Measurements from ENCODE around the gene ARHGAP20. TPM values are rescaled to one million over a fixed set of nuclear protein-coding genes. Genes with fewer than 3 reads are reported as not detected.

Gene ARHGAP20
- total RNA-seq, 1 donor, result 2.2 TPM

DNA sequence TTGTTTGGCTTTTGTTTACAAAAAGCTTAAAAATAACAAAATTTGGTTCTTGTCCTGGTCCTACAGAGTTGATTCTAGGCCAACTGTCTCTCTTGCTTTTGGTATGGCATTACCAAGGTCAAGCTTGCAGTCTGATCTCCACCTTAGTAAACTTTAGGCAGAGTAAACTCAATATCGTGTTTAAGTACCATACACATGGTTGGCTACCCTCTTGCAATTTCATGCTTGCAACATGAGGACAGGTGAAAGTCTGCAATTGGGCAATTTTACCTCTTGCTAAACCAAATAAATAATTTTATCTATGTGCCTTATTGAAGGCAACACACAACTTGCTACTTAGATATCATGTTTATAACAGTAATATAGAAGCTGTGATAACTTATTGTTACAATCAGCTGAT, 125.1 kb downstream of the ARHGAP20 start:
- DNase-seq (ENCODE audit: insufficient read length, low spot score, missing footprints), result no peak

DNA sequence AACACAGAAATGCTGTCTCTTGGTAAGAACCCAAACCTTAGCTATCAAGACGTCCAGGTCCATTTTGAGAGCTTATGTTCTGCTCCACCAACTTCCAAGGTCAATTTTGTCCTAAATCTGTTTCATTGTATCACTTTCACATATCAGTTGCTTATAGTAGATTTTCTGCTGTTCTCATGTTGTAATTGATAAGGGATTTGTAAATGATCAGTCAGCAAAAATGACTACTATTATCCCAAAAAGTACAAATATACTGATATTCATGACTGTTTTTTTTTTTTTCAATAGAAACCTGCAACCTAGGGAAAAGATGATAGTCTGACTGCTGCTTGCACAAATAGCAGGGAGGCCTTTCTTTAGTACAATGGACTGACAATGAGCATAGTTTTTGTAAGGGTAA, 128.1 kb downstream of the ARHGAP20 start:
- Histone ChIP-seq H3K9me3 (ENCODE audit: low read depth, low read length) (no peaks in the 10 kb centered on the region), H3K4me2 (ENCODE audit: insufficient read depth, low read length) (no peak overlapping the region), H3K27me3 (ENCODE audit: insufficient read depth, low read length) (no peaks in the 10 kb centered on the region), H3K79me2 (ENCODE audit: insufficient read depth, low read length) (no peaks in the 10 kb centered on the region), H2AFZ (ENCODE audit: low read length) (no peak overlapping the region), H3K27ac (ENCODE audit: low read depth, low read length) (no peak overlapping the region), H3K4me3 (ENCODE audit: insufficient read depth, low read length) (no peak overlapping the region), H4K20me1 (ENCODE audit: insufficient read depth, low read length) (no peaks in the 10 kb centered on the region), H3K36me3 (ENCODE audit: insufficient read depth, low read length) (no peaks in the 10 kb centered on the region), H3K4me1 (ENCODE audit: insufficient read depth, low read length) (no peaks in the 10 kb centered on the region)
- TF ChIP-seq, protein P1, sequence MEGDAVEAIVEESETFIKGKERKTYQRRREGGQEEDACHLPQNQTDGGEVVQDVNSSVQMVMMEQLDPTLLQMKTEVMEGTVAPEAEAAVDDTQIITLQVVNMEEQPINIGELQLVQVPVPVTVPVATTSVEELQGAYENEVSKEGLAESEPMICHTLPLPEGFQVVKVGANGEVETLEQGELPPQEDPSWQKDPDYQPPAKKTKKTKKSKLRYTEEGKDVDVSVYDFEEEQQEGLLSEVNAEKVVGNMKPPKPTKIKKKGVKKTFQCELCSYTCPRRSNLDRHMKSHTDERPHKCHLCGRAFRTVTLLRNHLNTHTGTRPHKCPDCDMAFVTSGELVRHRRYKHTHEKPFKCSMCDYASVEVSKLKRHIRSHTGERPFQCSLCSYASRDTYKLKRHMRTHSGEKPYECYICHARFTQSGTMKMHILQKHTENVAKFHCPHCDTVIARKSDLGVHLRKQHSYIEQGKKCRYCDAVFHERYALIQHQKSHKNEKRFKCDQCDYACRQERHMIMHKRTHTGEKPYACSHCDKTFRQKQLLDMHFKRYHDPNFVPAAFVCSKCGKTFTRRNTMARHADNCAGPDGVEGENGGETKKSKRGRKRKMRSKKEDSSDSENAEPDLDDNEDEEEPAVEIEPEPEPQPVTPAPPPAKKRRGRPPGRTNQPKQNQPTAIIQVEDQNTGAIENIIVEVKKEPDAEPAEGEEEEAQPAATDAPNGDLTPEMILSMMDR (IDR thresholded peaks at IDR 0.05; ENCODE audit: extremely low read depth, low read depth, low read length), result no peak
- no peak for DNase-seq (ENCODE audit: insufficient read length, low spot score, missing footprints)

More for the DNA sequence above, 125.1 kb downstream of the ARHGAP20 start:
- Histone ChIP-seq H2AFZ (ENCODE audit: low read length) (no peak overlapping the region), H3K4me2 (ENCODE audit: insufficient read depth, low read length) (no peak overlapping the region), H3K9me3 (ENCODE audit: low read depth, low read length) (no peaks in the 10 kb centered on the region), H3K79me2 (ENCODE audit: insufficient read depth, low read length) (no peaks in the 10 kb centered on the region), H3K36me3 (ENCODE audit: insufficient read depth, low read length) (no peaks in the 10 kb centered on the region), H3K27me3 (ENCODE audit: insufficient read depth, low read length) (no peaks in the 10 kb centered on the region), H4K20me1 (ENCODE audit: insufficient read depth, low read length) (no peaks in the 10 kb centered on the region), H3K27ac (ENCODE audit: low read depth, low read length) (no peak overlapping the region), H3K4me1 (ENCODE audit: insufficient read depth, low read length) (no peaks in the 10 kb centered on the region), H3K4me3 (ENCODE audit: insufficient read depth, low read length) (no peak overlapping the region)
- TF ChIP-seq, protein P1 (IDR thresholded peaks at IDR 0.05; ENCODE audit: extremely low read depth, low read depth, low read length), result no peak

DNA sequence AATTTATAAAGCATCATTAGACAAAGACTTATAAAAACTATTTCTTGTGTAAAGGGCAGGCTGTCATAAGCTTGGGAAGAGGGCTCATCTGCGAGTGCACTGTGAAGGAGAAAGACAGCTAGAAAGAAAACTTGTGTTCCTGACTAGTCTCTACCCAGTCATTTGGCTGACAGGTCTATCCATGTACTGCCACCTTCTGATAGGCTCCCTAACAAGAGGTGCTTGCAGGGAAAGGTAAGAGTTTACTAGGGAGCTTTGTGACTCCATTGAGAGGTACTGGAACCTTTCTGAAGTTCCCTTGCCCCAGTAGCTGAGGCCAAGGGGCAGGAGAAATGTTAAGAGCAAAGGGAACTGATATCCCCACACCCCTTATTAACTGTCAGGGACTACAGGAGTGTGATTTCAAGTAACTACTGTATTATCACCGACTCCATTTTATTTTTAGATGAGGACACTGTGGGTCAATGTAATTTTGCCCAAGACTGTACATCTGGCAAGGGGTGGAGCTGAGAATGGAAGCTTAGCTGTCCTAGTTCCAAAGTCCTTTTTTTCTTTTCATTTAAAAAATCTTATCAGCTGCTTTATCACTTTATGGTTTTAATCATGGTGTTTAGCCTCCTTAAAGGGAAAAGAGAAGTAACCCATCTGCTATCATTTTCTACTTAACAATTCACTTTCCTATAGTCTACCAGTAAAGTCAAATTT, 129.4 kb downstream of the ARHGAP20 start:
- TF ChIP-seq, protein P1 (IDR thresholded peaks at IDR 0.05; ENCODE audit: extremely low read depth, low read depth, low read length), result no peak
- no peak overlapping the region for H2AFZ ChIP-seq (ENCODE audit: low read length)
- H3K4me1 ChIP-seq (ENCODE audit: insufficient read depth, low read length), result no peaks in the 10 kb centered on the region
- no peak overlapping the region for H3K27ac ChIP-seq (ENCODE audit: low read depth, low read length)
- H3K4me2 ChIP-seq (ENCODE audit: insufficient read depth, low read length), result no peak overlapping the region
- H3K27me3 ChIP-seq (ENCODE audit: insufficient read depth, low read length), result no peaks in the 10 kb centered on the region
- no peaks in the 10 kb centered on the region for H3K79me2 ChIP-seq (ENCODE audit: insufficient read depth, low read length)
- DNase-seq (ENCODE audit: insufficient read length, low spot score, missing footprints), result no peak
- no peaks in the 10 kb centered on the region for H3K9me3 ChIP-seq (ENCODE audit: low read depth, low read length)
- no peaks in the 10 kb centered on the region for H3K36me3 ChIP-seq (ENCODE audit: insufficient read depth, low read length)
- no peak overlapping the region for H3K4me3 ChIP-seq (ENCODE audit: insufficient read depth, low read length)
- H4K20me1 ChIP-seq (ENCODE audit: insufficient read depth, low read length), result no peaks in the 10 kb centered on the region

DNA sequence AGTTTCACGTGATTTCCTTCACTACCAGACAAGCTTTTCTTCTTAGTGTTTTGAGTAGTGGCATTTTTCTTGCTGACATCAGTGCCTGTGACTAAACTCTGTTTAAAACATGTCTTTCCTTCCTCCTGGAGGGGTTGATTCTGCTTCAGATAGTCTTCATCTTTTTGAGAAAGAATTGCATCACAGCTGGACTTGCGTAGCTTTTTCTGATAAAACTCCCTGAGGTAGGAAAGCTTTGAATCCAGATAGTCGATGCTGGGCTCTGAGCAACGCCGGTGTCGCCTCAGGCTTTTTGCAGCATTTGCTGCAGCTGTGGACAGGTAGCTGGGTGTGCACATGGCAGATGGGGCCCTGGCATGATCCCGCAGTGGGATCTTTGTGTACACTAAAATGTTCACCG, 131.7 kb downstream of the ARHGAP20 start:
- no peaks in the 10 kb centered on the region for H4K20me1 ChIP-seq (ENCODE audit: insufficient read depth, low read length)

More for the DNA sequence above, 131.7 kb downstream of the ARHGAP20 start:
- no peak overlapping the region for H2AFZ ChIP-seq (ENCODE audit: low read length)
- no peak overlapping the region for H3K27ac ChIP-seq (ENCODE audit: low read depth, low read length)
- no peaks in the 10 kb centered on the region for H3K27me3 ChIP-seq (ENCODE audit: insufficient read depth, low read length)
- TF ChIP-seq, protein P1 (IDR thresholded peaks at IDR 0.05; ENCODE audit: extremely low read depth, low read depth, low read length), result no peak
- no peaks in the 10 kb centered on the region for H3K9me3 ChIP-seq (ENCODE audit: low read depth, low read length)
- H3K4me2 ChIP-seq (ENCODE audit: insufficient read depth, low read length), result no peak overlapping the region
- H3K36me3 ChIP-seq (ENCODE audit: insufficient read depth, low read length), result no peaks in the 10 kb centered on the region
- no peak for DNase-seq (ENCODE audit: insufficient read length, low spot score, missing footprints)
- no peaks in the 10 kb centered on the region for H3K79me2 ChIP-seq (ENCODE audit: insufficient read depth, low read length)
- H3K4me3 ChIP-seq (ENCODE audit: insufficient read depth, low read length), result no peak overlapping the region
- no peaks in the 10 kb centered on the region for H3K4me1 ChIP-seq (ENCODE audit: insufficient read depth, low read length)

Data from osteoblast (primary cell).